MM.1S (cell line): Measurements from ENCODE around the gene RNASEL.
A peak's percentile ranks its signal among the peaks of the same experiment; 100 is the strongest.
"Not testable (repeated sequence)": the region's sequence is repeated elsewhere in the genome, so short reads cannot be mapped to it uniquely, and the experiment has no call there.

Source experiments
- DNase-seq: peaks from one replicate; pipeline ENCODE4 v3.0.0-alpha.2; 2015
- H2AFZ ChIP-seq: fragments of 300-600 bp; sonication (generic); 2 replicates; pipeline ENCODE4 v1.6.0; 2016; ENCODE audit warnings: antibody characterized with exemption, low read length
- H3F3A ChIP-seq: fragments of 300-600 bp; sonication (generic); 2 replicates; pipeline ENCODE4 v1.6.1; 2016; ENCODE audit warnings: mild to moderate bottlenecking, antibody characterized with exemption, low read length, moderate library complexity, mixed read lengths; ENCODE audit not compliant: insufficient read depth
- H3K27ac ChIP-seq: fragments of 300-600 bp; sonication (generic); 2 replicates; pipeline ENCODE4 v1.5.1; 2016; ENCODE audit warnings: mild to moderate bottlenecking, low read length
- H3K27me3 ChIP-seq: fragments of 300-600 bp; sonication (generic); replicated peaks from 2 replicates; pipeline ENCODE4 v1.6.0; 2016; ENCODE audit warnings: low read length; ENCODE audit not compliant: insufficient read depth
- H3K36me3 ChIP-seq: fragments of 300-600 bp; sonication (generic); replicated peaks from 2 replicates; pipeline ENCODE4 v1.6.1; 2016; ENCODE audit warnings: mild to moderate bottlenecking, low read length, mixed read lengths; ENCODE audit not compliant: insufficient read depth
- H3K4me1 ChIP-seq: fragments of 300-600 bp; sonication (generic); 2 replicates; pipeline ENCODE4 v1.6.1; 2016; ENCODE audit warnings: low read length, mixed read lengths
- H3K4me2 ChIP-seq: fragments of 300-600 bp; sonication (generic); 2 replicates; pipeline ENCODE4 v1.6.0; 2016; ENCODE audit warnings: low read depth, low read length
- H3K4me3 ChIP-seq: fragments of 300-600 bp; sonication (generic); 2 replicates; pipeline ENCODE4 v1.5.1; 2016; ENCODE audit warnings: low read length, mixed read lengths
- H3K79me2 ChIP-seq: fragments of 300-600 bp; sonication (generic); 2 replicates; pipeline ENCODE4 v1.6.1; 2016; ENCODE audit warnings: mixed run types, low read length, mixed read lengths
- H3K9ac ChIP-seq: fragments of 300-600 bp; sonication (generic); 2 replicates; pipeline ENCODE4 v1.6.1; 2016; ENCODE audit warnings: low read length, mixed read lengths
- H3K9me2 ChIP-seq: fragments of 300-600 bp; sonication (generic); replicated peaks from 2 replicates; pipeline ENCODE4 v1.6.1; 2016; ENCODE audit warnings: mild to moderate bottlenecking, low read length, mixed read lengths; ENCODE audit not compliant: insufficient read depth
- H3K9me3 ChIP-seq: fragments of 300-600 bp; sonication (generic); replicated peaks from 2 replicates; pipeline ENCODE4 v1.6.1; 2016; ENCODE audit warnings: mild to moderate bottlenecking, low read length, mixed read lengths; ENCODE audit not compliant: insufficient read depth
- H4K20me1 ChIP-seq: fragments of 300-600 bp; sonication (generic); 2 replicates; pipeline ENCODE4 v1.6.1; 2016; ENCODE audit warnings: mild to moderate bottlenecking, low read length, moderate library complexity, mixed read lengths; ENCODE audit not compliant: insufficient read depth
- EZH2 ChIP-seq: fragments of 300-600 bp; sonication (generic); optimal IDR thresholded peaks from 2 replicates; pipeline ENCODE3; 2017; ENCODE audit warnings: low read depth, mild to moderate bottlenecking, antibody characterized with exemption, low read length, mixed read lengths
- EZH2phosphoT487 ChIP-seq: fragments of 300-600 bp; sonication (generic); IDR thresholded peaks from 2 replicates; pipeline ENCODE4 v1.6.1; 2018; ENCODE audit warnings: antibody characterized with exemption, low read length
- TF ChIP-seq, protein P1 (sequence below): fragments of 300-600 bp; sonication (generic); IDR thresholded peaks from 2 replicates; pipeline ENCODE4 v1.5.1; 2016; ENCODE audit warnings: antibody characterized with exemption, low read length, mixed read lengths

The RNASEL gene

DNA sequence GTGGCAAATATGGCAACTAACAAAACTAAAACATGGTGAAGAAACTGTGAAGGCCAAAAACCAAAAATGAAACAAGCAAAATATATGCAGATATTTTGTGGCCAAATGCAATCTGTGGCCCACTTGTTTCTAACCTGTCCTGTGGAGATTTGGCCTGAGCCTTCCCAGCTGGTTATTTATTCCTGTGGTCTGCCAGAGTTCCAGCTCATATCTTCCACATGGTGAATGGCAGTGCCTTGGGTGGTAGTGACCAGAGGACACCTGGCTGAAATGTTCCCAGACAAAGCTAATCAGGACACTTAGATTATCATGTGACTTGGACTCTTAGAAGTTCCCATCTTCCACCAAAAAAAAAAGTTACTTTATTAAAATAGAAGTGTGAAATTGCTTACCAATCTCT, 39.7 kb downstream of the RNASEL start:
- Histone ChIP-seq H3K4me3 (no peak overlapping the region), H3K4me2 (no peak overlapping the region), H2AFZ (no peak overlapping the region), H3K9me3 (no peaks in the 10 kb centered on the region), H3K79me2 (no peaks in the 10 kb centered on the region), H3K27me3 (no peaks in the 10 kb centered on the region), H3F3A (no peaks in the 10 kb centered on the region), H3K4me1 (no peaks in the 10 kb centered on the region), H3K36me3 (no peaks in the 10 kb centered on the region), H3K27ac (no peak overlapping the region), H3K9me2 (no peaks in the 10 kb centered on the region), H3K9ac (no peak overlapping the region), H4K20me1 (no peaks in the 10 kb centered on the region)
- DNase-seq: no peak
- TF ChIP-seq EZH2phosphoT487 (no peak), EZH2 (no peak)
- TF ChIP-seq, protein P1, sequence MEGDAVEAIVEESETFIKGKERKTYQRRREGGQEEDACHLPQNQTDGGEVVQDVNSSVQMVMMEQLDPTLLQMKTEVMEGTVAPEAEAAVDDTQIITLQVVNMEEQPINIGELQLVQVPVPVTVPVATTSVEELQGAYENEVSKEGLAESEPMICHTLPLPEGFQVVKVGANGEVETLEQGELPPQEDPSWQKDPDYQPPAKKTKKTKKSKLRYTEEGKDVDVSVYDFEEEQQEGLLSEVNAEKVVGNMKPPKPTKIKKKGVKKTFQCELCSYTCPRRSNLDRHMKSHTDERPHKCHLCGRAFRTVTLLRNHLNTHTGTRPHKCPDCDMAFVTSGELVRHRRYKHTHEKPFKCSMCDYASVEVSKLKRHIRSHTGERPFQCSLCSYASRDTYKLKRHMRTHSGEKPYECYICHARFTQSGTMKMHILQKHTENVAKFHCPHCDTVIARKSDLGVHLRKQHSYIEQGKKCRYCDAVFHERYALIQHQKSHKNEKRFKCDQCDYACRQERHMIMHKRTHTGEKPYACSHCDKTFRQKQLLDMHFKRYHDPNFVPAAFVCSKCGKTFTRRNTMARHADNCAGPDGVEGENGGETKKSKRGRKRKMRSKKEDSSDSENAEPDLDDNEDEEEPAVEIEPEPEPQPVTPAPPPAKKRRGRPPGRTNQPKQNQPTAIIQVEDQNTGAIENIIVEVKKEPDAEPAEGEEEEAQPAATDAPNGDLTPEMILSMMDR: no peak

DNA sequence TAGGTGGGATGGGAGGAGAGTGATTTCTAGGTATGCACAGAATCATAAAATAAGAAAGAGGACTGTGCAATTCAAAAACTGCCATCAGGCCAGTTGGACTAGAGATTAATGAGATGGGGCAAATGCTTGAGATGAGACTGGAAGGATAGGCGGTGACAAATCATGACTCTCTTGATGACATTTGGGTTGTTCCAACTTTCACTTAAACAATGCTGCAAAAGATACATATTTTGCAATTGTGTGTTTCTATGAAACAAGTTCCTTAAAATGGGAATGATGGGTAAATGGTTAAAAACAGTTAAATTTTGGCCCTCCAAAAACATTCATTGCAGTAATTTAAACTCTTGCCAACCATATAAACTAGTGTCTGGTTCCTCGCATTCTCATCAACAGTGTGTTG, 55.2 kb downstream of the RNASEL start:
- TF ChIP-seq EZH2phosphoT487 (no peak), EZH2 (no peak)
- TF ChIP-seq, protein P1: no peak

DNA sequence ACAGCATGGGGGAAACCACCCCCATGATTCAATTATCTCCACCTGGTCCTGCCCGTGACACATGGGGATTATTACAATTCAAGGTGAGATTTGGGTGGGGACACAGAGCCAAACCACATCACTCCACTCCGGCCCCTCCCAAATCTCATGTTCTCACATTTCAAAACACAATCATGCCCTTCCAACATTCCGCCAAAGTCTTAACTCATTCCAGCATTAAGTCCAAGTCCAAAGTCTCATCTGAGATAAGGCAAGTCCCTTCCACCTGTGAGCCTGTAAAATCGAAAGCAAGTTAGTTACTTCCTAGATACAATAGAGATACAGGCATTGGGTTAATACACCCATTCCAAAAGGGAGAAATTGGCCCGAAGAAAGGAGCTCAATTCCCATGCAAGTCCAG, 60.9 kb downstream of the RNASEL start:
- H3K4me1 ChIP-seq, H3K9me3 ChIP-seq, H3K27ac ChIP-seq, H3K9me2 ChIP-seq, H3K36me3 ChIP-seq, H3K27me3 ChIP-seq, H3K79me2 ChIP-seq, H3K9ac ChIP-seq, H3F3A ChIP-seq, H4K20me1 ChIP-seq, H3K4me3 ChIP-seq, H2AFZ ChIP-seq, H3K4me2 ChIP-seq: not testable (repeated sequence)
- peak; percentile 3 for DNase-seq

More for the DNA sequence above, 55.2 kb downstream of the RNASEL start:
- H4K20me1 ChIP-seq: no peaks in the 10 kb centered on the region
- no peaks in the 10 kb centered on the region for H3F3A ChIP-seq
- H3K79me2 ChIP-seq: no peaks in the 10 kb centered on the region
- H3K9me2 ChIP-seq: no peaks in the 10 kb centered on the region
- DNase-seq: no peak
- H3K36me3 ChIP-seq: no peaks in the 10 kb centered on the region
- no peaks in the 10 kb centered on the region for H3K4me1 ChIP-seq
- H2AFZ ChIP-seq: no peak overlapping the region
- no peak overlapping the region for H3K4me2 ChIP-seq
- no peak overlapping the region for H3K9ac ChIP-seq
- no peaks in the 10 kb centered on the region for H3K27me3 ChIP-seq
- no peak overlapping the region for H3K4me3 ChIP-seq
- H3K27ac ChIP-seq: no peak overlapping the region
- no peaks in the 10 kb centered on the region for H3K9me3 ChIP-seq

DNA sequence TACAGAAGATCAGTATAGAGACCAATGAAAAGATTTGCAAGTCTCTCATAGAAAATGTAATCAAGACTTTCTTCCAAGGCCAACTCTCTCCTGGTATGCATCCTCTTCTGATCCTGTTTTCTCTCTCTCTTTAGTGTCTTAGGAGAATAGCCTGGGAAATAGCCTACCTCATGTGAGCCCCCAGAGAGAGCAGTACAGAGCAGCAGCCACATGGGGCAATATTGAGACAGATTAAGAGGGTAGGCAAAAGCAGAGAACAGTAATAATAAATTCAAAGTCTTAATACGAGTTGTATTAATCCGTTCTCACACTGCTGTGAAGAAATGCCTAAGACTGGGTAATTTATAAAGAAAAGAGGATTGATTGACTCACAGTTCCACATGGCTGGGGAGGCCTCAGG, 61.4 kb downstream of the RNASEL start:
- no peaks in the 10 kb centered on the region for H3K79me2 ChIP-seq
- H3K4me3 ChIP-seq: no peak overlapping the region
- TF ChIP-seq EZH2: no peak
- TF ChIP-seq, protein P1: peak; percentile 38
- no peaks in the 10 kb centered on the region for H3F3A ChIP-seq
- H3K27ac ChIP-seq: no peak overlapping the region
- H3K9me3 ChIP-seq: no peaks in the 10 kb centered on the region
- H3K27me3 ChIP-seq: no peaks in the 10 kb centered on the region
- H3K9ac ChIP-seq: no peak overlapping the region
- no peaks in the 10 kb centered on the region for H4K20me1 ChIP-seq
- H3K36me3 ChIP-seq: no peaks in the 10 kb centered on the region
- H3K9me2 ChIP-seq: no peaks in the 10 kb centered on the region
- peak; percentile 6 for DNase-seq
- no peak overlapping the region for H3K4me2 ChIP-seq
- no peak overlapping the region for H2AFZ ChIP-seq
- no peaks in the 10 kb centered on the region for H3K4me1 ChIP-seq
